ENCODE results near the gene SV2C. TPM values are rescaled to one million over a fixed set of nuclear protein-coding genes. Genes with fewer than 3 reads are reported as not detected.

SV2C gene
- total and polyA plus RNA-seq, 2 donors from 2014 or later = 0.13 TPM; not detected in 1

DNA sequence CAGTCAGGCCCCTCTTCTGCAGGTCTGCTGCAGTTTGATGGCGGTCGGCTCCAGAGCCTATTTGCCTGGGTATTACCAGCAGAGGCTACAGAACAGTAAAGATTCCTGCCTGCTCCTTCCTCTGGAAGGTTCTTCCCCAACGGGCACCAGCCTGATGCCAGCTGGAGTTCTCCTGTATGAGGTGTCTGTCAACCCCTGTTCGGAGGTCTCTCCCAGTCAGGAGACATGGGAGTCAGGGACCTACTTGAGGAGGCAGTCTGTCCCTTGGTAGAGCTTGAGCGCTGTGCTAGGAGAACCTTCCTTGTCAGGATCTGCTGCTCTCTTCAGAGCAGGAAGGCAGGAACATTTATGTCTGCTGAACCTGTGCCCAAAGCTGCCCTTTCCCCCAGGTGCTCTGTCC, 181.5 kb downstream of the SV2C start:
- TF ChIP-seq, protein P1, sequence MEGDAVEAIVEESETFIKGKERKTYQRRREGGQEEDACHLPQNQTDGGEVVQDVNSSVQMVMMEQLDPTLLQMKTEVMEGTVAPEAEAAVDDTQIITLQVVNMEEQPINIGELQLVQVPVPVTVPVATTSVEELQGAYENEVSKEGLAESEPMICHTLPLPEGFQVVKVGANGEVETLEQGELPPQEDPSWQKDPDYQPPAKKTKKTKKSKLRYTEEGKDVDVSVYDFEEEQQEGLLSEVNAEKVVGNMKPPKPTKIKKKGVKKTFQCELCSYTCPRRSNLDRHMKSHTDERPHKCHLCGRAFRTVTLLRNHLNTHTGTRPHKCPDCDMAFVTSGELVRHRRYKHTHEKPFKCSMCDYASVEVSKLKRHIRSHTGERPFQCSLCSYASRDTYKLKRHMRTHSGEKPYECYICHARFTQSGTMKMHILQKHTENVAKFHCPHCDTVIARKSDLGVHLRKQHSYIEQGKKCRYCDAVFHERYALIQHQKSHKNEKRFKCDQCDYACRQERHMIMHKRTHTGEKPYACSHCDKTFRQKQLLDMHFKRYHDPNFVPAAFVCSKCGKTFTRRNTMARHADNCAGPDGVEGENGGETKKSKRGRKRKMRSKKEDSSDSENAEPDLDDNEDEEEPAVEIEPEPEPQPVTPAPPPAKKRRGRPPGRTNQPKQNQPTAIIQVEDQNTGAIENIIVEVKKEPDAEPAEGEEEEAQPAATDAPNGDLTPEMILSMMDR (IDR thresholded peaks at IDR 0.05; ENCODE audit: borderline replicate concordance, extremely low read depth, insufficient read depth) = no peak
- DNase-seq (no peak), FAIRE-seq (no peak)
- intact Hi-C loops (cut with DNase I) = no loop called here
- Histone ChIP-seq H3K27ac (ENCODE audit: low read depth in 2 of 2, low read length in 2 of 2) (no peak overlapping the region), H3K4me3 (ENCODE audit: low read length in 3 of 3) (no peak overlapping the region), H3K9ac (ENCODE audit: low read length in 3 of 3) (no peak overlapping the region), H3K4me1 (ENCODE audit: control insufficient read depth in 2 of 3, insufficient read depth in 2 of 3, low read depth in 1 of 3, low read length in 3 of 3) (no peaks in the 10 kb centered on the region), H3K36me3 (ENCODE audit: control insufficient read depth in 2 of 3, insufficient read depth in 3 of 3, low read length in 3 of 3) (no peaks in the 10 kb centered on the region), H3K27me3 (ENCODE audit: control insufficient read depth, insufficient read depth, low read length) (no peaks in the 10 kb centered on the region), H3K9me3 (ENCODE audit: control insufficient read depth in 2 of 3, insufficient read depth in 1 of 3, low read length in 3 of 3) (no peaks in the 10 kb centered on the region)

DNA sequence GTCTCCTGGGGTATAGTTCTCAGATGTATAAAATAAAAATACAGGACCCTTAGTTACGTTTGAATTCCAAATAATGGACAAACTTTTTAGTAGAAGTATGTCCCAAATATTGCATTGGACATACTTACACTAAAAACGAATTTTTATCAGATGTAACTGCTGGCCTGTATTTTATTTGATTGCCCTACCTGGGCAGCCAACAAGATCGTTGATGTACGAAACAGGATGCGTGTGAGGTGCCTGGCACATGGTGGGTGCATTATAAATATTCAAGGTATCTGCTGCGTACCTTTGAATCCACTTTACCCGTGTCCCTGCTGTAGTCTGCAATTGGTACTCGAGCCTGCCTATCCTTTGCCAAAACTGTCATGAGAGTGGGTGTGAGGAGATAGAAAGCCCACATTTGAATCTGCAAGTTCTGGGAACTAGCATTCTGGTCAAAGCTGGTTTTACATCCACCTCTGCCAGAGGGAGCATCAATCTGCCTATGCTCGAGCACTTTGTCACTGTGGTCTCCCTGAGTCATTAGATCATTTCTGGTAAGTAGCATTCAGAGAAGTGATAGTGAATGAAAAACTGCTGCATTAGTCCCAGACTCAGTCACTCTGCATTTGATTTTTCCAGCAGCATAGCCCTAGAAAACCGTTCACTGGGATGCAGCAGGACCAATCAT, 186.2 kb downstream of the SV2C start:
- H3K9me3 ChIP-seq (ENCODE audit: control insufficient read depth in 2 of 3, insufficient read depth in 1 of 3, low read length in 3 of 3) = no peaks in the 10 kb centered on the region
- peaks cover 0 to 4% (median 0%) of the 10 kb centered on the region in 3 donors for H3K4me1 ChIP-seq (ENCODE audit: control insufficient read depth in 2 of 3, insufficient read depth in 2 of 3, low read depth in 1 of 3, low read length in 3 of 3)
- DNase-seq (no peak), FAIRE-seq (no peak)
- no peak overlapping the region for H3K4me3 ChIP-seq (ENCODE audit: low read length in 3 of 3)
- intact Hi-C loops (cut with DNase I) = no loop called here
- H3K36me3 ChIP-seq (ENCODE audit: control insufficient read depth in 2 of 3, insufficient read depth in 3 of 3, low read length in 3 of 3) = no peaks in the 10 kb centered on the region
- no peak overlapping the region for H3K27ac ChIP-seq (ENCODE audit: low read depth in 2 of 2, low read length in 2 of 2)
- no peak overlapping the region for H3K9ac ChIP-seq (ENCODE audit: low read length in 3 of 3)
- H3K27me3 ChIP-seq (ENCODE audit: control insufficient read depth, insufficient read depth, low read length) = no peaks in the 10 kb centered on the region
- TF ChIP-seq, protein P1 (IDR thresholded peaks at IDR 0.05; ENCODE audit: borderline replicate concordance, extremely low read depth, insufficient read depth) = no peak

DNA sequence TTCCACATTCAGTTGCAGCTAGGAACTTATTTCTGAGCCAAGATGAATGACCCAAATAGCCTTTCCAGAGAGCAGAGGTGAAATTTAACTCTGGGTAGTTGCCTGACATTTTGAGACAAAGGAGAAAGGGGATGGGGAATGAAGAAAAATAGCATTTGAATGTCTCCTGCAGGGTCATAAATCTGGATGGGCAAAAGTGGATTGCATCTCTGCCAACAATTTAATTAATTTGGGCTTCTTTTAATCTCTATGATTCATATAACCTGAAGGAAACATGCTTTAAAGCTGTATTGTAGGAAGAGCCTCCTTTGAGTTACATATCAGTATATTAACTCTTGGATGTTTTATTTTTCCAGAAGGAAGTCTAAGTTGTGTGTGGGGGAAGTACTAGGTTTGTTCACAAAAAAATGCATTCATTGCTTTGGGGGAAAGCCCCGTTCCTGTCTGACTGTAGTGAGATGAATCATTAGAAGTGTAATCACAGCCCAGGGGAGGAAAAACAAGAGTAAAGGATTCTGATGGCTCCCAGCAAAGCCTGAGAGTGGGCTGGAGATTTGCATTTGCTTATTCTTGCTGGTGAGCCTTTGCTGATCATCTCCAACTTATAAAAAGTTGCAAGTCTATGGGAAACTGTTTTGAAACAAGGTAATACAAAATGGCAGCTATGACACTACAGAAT, 186.9 kb downstream of the SV2C start:
- intact Hi-C loops (cut with DNase I) = no loop called here
- no peak for FAIRE-seq

More for the DNA sequence above, 186.9 kb downstream of the SV2C start:
- no peaks in the 10 kb centered on the region for H3K27me3 ChIP-seq (ENCODE audit: control insufficient read depth, insufficient read depth, low read length)
- peaks cover 0 to 4% (median 0%) of the 10 kb centered on the region in 3 donors for H3K4me1 ChIP-seq (ENCODE audit: control insufficient read depth in 2 of 3, insufficient read depth in 2 of 3, low read depth in 1 of 3, low read length in 3 of 3)
- no peak for DNase-seq
- no peak overlapping the region for H3K27ac ChIP-seq (ENCODE audit: low read depth in 2 of 2, low read length in 2 of 2)
- TF ChIP-seq, protein P1 (IDR thresholded peaks at IDR 0.05; ENCODE audit: borderline replicate concordance, extremely low read depth, insufficient read depth) = no peak
- H3K4me3 ChIP-seq (ENCODE audit: low read length in 3 of 3) = no peak overlapping the region
- no peaks in the 10 kb centered on the region for H3K36me3 ChIP-seq (ENCODE audit: control insufficient read depth in 2 of 3, insufficient read depth in 3 of 3, low read length in 3 of 3)
- H3K9ac ChIP-seq (ENCODE audit: low read length in 3 of 3) = no peak overlapping the region
- H3K9me3 ChIP-seq (ENCODE audit: control insufficient read depth in 2 of 3, insufficient read depth in 1 of 3, low read length in 3 of 3) = no peaks in the 10 kb centered on the region

Measured in kidney (tissue), 14 donors.